Measurements from ENCODE around the gene NR1I2.

GRCh38 chr3:119861681-119862080 lies 79.8 kb downstream of the NR1I2 start:
- TF ChIP-seq, protein P1, sequence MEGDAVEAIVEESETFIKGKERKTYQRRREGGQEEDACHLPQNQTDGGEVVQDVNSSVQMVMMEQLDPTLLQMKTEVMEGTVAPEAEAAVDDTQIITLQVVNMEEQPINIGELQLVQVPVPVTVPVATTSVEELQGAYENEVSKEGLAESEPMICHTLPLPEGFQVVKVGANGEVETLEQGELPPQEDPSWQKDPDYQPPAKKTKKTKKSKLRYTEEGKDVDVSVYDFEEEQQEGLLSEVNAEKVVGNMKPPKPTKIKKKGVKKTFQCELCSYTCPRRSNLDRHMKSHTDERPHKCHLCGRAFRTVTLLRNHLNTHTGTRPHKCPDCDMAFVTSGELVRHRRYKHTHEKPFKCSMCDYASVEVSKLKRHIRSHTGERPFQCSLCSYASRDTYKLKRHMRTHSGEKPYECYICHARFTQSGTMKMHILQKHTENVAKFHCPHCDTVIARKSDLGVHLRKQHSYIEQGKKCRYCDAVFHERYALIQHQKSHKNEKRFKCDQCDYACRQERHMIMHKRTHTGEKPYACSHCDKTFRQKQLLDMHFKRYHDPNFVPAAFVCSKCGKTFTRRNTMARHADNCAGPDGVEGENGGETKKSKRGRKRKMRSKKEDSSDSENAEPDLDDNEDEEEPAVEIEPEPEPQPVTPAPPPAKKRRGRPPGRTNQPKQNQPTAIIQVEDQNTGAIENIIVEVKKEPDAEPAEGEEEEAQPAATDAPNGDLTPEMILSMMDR (IDR thresholded peaks at IDR 0.05; ENCODE audit: low read depth, low read length, poor library complexity, severe bottlenecking), result no peak
- TF ChIP-seq EZH2phosphoT487 (IDR thresholded peaks at IDR 0.05; ENCODE audit: borderline replicate concordance, low read length), result no peak
